GM12878 (cell line): ENCODE data around the gene TBC1D1. TPM values are rescaled to one million over a fixed set of nuclear protein-coding genes. Genes with fewer than 3 reads are reported as not detected.

Source experiments
- ATAC-seq: fragments of 200-7000 bp; cut with Tn5 transposase; 3 replicates; pipeline ENCODE4 v1.9.1; 2020; ENCODE audit warnings: mild to moderate bottlenecking, moderate library complexity
- BruUV-seq: library from RNA; stranded (reverse); fragments of 400-500 nt; replicated peaks from 2 replicates; lab custom pipeline; 2021; lab: Mats Ljungman, UMichigan
- CTCF ChIA-PET: fragments of 300-600 bp; sonication (Branson Sonifier 250); formaldehyde crosslinking; extraction: SDS; loops from one replicate; lab custom pipeline; 2021; ENCODE audit warnings: inconsistent platforms; lab: Yijun Ruan, JAX
- POLR2A ChIA-PET: fragments of 350-600 bp; formaldehyde crosslinking; extraction: SDS; loops from one replicate; lab custom pipeline; 2021; ENCODE audit warnings: inconsistent platforms; lab: Charles Lee
- RAD21 ChIA-PET: fragments of 300-600 bp; sonication (Branson Sonifier 250); formaldehyde crosslinking; loops from one replicate; lab custom pipeline; 2023; ENCODE audit warnings: antibody characterized with exemption; ENCODE audit not compliant: unreplicated experiment; lab: Charles Lee
- SMC1A ChIA-PET: fragments of 300-600 bp; sonication (Branson Sonifier 250); formaldehyde crosslinking; loops from one replicate; lab custom pipeline; 2023; ENCODE audit not compliant: unreplicated experiment, uncharacterized antibody; lab: Charles Lee
- DNase-seq: peaks from one replicate; pipeline ENCODE4 v3.0.0-alpha.2; 2011; ENCODE audit warnings: low read depth, low spot score
- FAIRE-seq: peaks from 3 replicates; lab custom pipeline; 2011; peaks lifted over from hg19 to GRCh38; lab: Jason Lieb, UNC
- H2AFZ ChIP-seq: 2 replicates; pipeline ENCODE4 v1.6.0; 2011; ENCODE audit warnings: low read depth, low read length, control low read depth; ENCODE audit not compliant: control insufficient read depth
- H3K27ac ChIP-seq: 2 replicates; pipeline ENCODE4 v1.5.1; 2011; ENCODE audit warnings: control low read depth; ENCODE audit not compliant: control insufficient read depth, insufficient read depth
- H3K27me3 ChIP-seq, 2 experiments: replicated peaks in 1 of 2; 2 replicates each; pipeline versions ENCODE4 v1.6.0 to v1.6.1; 2011; ENCODE audit warnings: low read length in 1 of 2; ENCODE audit not compliant: control insufficient read depth in 2 of 2, insufficient read depth in 2 of 2
- H3K36me3 ChIP-seq, 2 experiments: 2 replicates each; pipeline ENCODE4 v1.5.1; 2011; ENCODE audit warnings: low read length in 1 of 2; ENCODE audit not compliant: control insufficient read depth in 2 of 2, insufficient read depth in 2 of 2
- H3K4me1 ChIP-seq: 2 replicates; pipeline ENCODE4 v1.6.1; 2011; ENCODE audit warnings: mild to moderate bottlenecking, low read length, moderate library complexity, mixed read lengths; ENCODE audit not compliant: control insufficient read depth, insufficient read depth
- H3K4me2 ChIP-seq: 2 replicates; pipeline ENCODE4 v1.6.0; 2011; ENCODE audit warnings: control low read depth; ENCODE audit not compliant: control insufficient read depth, insufficient read depth
- H3K4me3 ChIP-seq: fragments of 200-600 bp; sonication (generic); 2 replicates; pipeline ENCODE4 v1.5.1; 2016
- H3K79me2 ChIP-seq: 2 replicates; pipeline ENCODE4 v1.6.0; 2011; ENCODE audit warnings: low read length; ENCODE audit not compliant: control insufficient read depth, insufficient read depth
- H3K9ac ChIP-seq: 2 replicates; pipeline ENCODE4 v1.8.0; 2011; ENCODE audit warnings: low read length, control low read depth, mixed read lengths; ENCODE audit not compliant: control insufficient read depth, insufficient read depth
- H3K9me3 ChIP-seq: replicated peaks from 3 replicates; pipeline ENCODE4 v1.5.1; 2011; ENCODE audit warnings: mild to moderate bottlenecking, low read length; ENCODE audit not compliant: control insufficient read depth, insufficient read depth
- H4K20me1 ChIP-seq: 2 replicates; pipeline ENCODE4 v1.6.0; 2011; ENCODE audit not compliant: control insufficient read depth, insufficient read depth
- HCFC1 ChIP-seq: fragments of 150-350 bp; IDR thresholded peaks from 2 replicates; pipeline ENCODE4 v1.6.1; 2014; ENCODE audit warnings: low read length
- WGBS: methylation state at CpG from one replicate; pipeline ENCODE4 v1.1.6; 2016; ENCODE audit warnings: low lambda C conversion rate; ENCODE audit not compliant: insufficient replicate concordance, insufficient coverage; ENCODE audit errors: missing lambda C conversion rate; 5-methylcytosine and 5-hydroxymethylcytosine counted together
- in situ Hi-C: fragments of 300-500 bp; cut with MboI; formaldehyde crosslinking; loops from 9 replicates; pipeline ENCODE4 v1.14.3; 2018; ENCODE audit warnings: mixed read lengths
- intact Hi-C: fragments of 100-400 bp; cut with micrococcal nuclease; formaldehyde crosslinking; loops from one replicate; pipeline ENCODE4 v1.14.2; 2022; ENCODE audit not compliant: unreplicated experiment
- polyA plus RNA-seq, 11 experiments: library from polyadenylated mRNA; depleted of rRNA in 4 of 11; unstranded in 6 of 11; stranded (reverse) in 5 of 11; fragments of >200 nt; fragmentation: Nextera tagmentation in 4 of 11; fragmentation: Illumina TruSeq in 1 of 11; extraction: Ambion mirVana in 4 of 11; extraction: Trizol in 1 of 11; gene quantifications; 1 replicate in 1 of 11; 2 replicates in 10 of 11; pipeline versions ENCODE4 v1.2.1 to v1.2.3, GENCODE V29; 2011 to 2016; ENCODE audit warnings: inconsistent platforms in 2 of 11, missing spikeins in 2 of 11, low read depth in 1 of 11
- total RNA-seq, 4 experiments: library from RNA; depleted of rRNA in 3 of 4; stranded (reverse); fragments of >200 nt in 3 of 4; fragmentation: Illumina TruSeq in 1 of 4; extraction: Trizol in 1 of 4; gene quantifications; 2 replicates each; pipeline versions ENCODE4 v1.2.1 to v1.2.3, GENCODE V29; 2013 to 2021
- TF ChIP-seq, protein P1 (sequence below): fragments of 450-650 bp; IDR thresholded peaks from 2 replicates; pipeline ENCODE4 v1.6.1; 2016; ENCODE audit warnings: mild to moderate bottlenecking, moderate library complexity, borderline replicate concordance

TBC1D1 gene
- total and polyA plus RNA-seq, 10 of the 15 experiments (the other 5 are each of a cell fraction or from before 2014, with no cell fraction given), result 5.3 to 102 (median 57.8) TPM

DNA sequence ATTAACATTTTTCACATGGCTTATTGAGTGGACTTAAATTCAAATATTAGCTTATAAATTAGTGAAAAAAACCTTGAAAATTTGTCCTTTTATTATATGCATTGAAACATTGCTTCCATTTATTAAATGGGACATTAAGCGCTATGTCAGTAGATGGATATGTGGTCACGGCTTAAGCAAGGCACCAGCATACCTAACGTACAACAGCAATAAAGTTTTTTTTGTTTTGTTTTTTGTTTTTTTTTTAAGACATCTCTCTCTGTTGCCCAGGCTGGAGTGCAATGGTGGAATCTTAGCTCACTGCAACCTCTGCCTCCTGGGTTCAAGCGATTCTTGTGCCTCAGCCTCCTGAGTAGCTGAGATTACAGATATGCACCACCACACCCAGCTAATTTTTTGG lies 32.8 kb upstream of the TBC1D1 start:
- Histone ChIP-seq H3K27me3 (no peaks in the 10 kb centered on the region), H3K9ac (no peak overlapping the region), H3K27ac (no peak overlapping the region), H3K79me2 (no peaks in the 10 kb centered on the region), H3K4me3 (no peak overlapping the region), H3K9me3 (no peaks in the 10 kb centered on the region), H3K4me1 (no peaks in the 10 kb centered on the region), H3K36me3 (peaks cover 2 to 4% of the 10 kb centered on the region in 2 experiments; a peak in 3 of 4 replicates), H3K4me2 (no peak overlapping the region), H4K20me1 (no peaks in the 10 kb centered on the region), H2AFZ (no peak overlapping the region)
- in situ Hi-C loops (no loop called here), intact Hi-C loops (no loop called here)
- RAD21 ChIA-PET, result interaction anchor here (0.6 to 1.4 kb wide), 2 partner anchors 54 to 185 kb away, joined by 3 to 4 read pairs; no protein-coding TSS in a partner anchor
- ATAC-seq, result no peak
- BruUV-seq, result no TSS peak
- 91% methylated on average over 4 of the region's 4 CpGs for WGBS
- SMC1A ChIA-PET, result interaction anchor here (1.0 to 1.4 kb wide), 5 partner anchors 19 to 177 kb away, joined by 3 read pairs; no protein-coding TSS in a partner anchor
- DNase-seq, result no peak
- FAIRE-seq, result no peak
- CTCF ChIA-PET, result interaction anchor here (0.6 to 1.0 kb wide), 4 partner anchors 32 to 217 kb away, joined by 3 to 4 read pairs (median 3); partner anchors contain the start of gene PGM2
- POLR2A ChIA-PET, result interaction anchor here (0.7 kb wide), 2 partner anchors 16 to 1078 kb away, joined by 3 read pairs; no protein-coding TSS in a partner anchor
- TF ChIP-seq, protein P1, sequence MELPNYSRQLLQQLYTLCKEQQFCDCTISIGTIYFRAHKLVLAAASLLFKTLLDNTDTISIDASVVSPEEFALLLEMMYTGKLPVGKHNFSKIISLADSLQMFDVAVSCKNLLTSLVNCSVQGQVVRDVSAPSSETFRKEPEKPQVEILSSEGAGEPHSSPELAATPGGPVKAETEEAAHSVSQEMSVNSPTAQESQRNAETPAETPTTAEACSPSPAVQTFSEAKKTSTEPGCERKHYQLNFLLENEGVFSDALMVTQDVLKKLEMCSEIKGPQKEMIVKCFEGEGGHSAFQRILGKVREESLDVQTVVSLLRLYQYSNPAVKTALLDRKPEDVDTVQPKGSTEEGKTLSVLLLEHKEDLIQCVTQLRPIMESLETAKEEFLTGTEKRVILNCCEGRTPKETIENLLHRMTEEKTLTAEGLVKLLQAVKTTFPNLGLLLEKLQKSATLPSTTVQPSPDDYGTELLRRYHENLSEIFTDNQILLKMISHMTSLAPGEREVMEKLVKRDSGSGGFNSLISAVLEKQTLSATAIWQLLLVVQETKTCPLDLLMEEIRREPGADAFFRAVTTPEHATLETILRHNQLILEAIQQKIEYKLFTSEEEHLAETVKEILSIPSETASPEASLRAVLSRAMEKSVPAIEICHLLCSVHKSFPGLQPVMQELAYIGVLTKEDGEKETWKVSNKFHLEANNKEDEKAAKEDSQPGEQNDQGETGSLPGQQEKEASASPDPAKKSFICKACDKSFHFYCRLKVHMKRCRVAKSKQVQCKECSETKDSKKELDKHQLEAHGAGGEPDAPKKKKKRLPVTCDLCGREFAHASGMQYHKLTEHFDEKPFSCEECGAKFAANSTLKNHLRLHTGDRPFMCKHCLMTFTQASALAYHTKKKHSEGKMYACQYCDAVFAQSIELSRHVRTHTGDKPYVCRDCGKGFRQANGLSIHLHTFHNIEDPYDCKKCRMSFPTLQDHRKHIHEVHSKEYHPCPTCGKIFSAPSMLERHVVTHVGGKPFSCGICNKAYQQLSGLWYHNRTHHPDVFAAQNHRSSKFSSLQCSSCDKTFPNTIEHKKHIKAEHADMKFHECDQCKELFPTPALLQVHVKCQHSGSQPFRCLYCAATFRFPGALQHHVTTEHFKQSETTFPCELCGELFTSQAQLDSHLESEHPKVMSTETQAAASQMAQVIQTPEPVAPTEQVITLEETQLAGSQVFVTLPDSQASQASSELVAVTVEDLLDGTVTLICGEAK, result 0 out of 2 replicates have a peak, but pooled peaks have one; percentile 20
- TF ChIP-seq HCFC1, result no peak
